ENCODE measurements around the gene ZFYVE27.

ZFYVE27 gene

GRCh38 chr10:97747573-97747972 lies 10.6 kb downstream of the ZFYVE27 start:
- TF ChIP-seq POLR2A (IDR thresholded peaks at IDR 0.05; ENCODE audit: low read depth, low read length), result no peak

GRCh38 chr10:97748116-97748515 lies 11.2 kb downstream of the ZFYVE27 start:
- no peak for DNase-seq (ENCODE audit: insufficient read length, low spot score)
- TF ChIP-seq POLR2A (IDR thresholded peaks at IDR 0.05; ENCODE audit: low read depth, low read length), result no peak
- no peak for FAIRE-seq

More at GRCh38 chr10:97747573-97747972, 10.6 kb downstream of the ZFYVE27 start:
- FAIRE-seq, result no peak
- DNase-seq (ENCODE audit: insufficient read length, low spot score), result no peak

- no peak for TF ChIP-seq POLR2A (IDR thresholded peaks at IDR 0.05; ENCODE audit: low read depth, low read length)
- DNase-seq (ENCODE audit: insufficient read length, low spot score) (no peak), FAIRE-seq (no peak)
Observed at GRCh38 chr10:97752956-97753355, 16.0 kb downstream of the ZFYVE27 start.

- no peak for FAIRE-seq
- no peak for TF ChIP-seq POLR2A (IDR thresholded peaks at IDR 0.05; ENCODE audit: low read depth, low read length)
- DNase-seq (ENCODE audit: insufficient read length, low spot score), result no peak
Observed at GRCh38 chr10:97754726-97755125, 17.8 kb downstream of the ZFYVE27 start.

- FAIRE-seq, result no peak
- no peak for DNase-seq (ENCODE audit: insufficient read length, low spot score)
- TF ChIP-seq POLR2A (IDR thresholded peaks at IDR 0.05; ENCODE audit: low read depth, low read length), result no peak
Observed at GRCh38 chr10:97755718-97756117, 18.8 kb downstream of the ZFYVE27 start.

- TF ChIP-seq POLR2A (IDR thresholded peaks at IDR 0.05; ENCODE audit: low read depth, low read length), result no peak
- FAIRE-seq (no peak), DNase-seq (ENCODE audit: insufficient read length, low spot score) (no peak)
Observed at GRCh38 chr10:97757471-97757870, 20.5 kb downstream of the ZFYVE27 start.

GRCh38 chr10:97759158-97759887 lies 22.4 kb downstream of the ZFYVE27 start:
- DNase-seq (ENCODE audit: insufficient read length, low spot score) (peak; percentile 95), FAIRE-seq (peak; percentile 36)
- TF ChIP-seq POLR2A (IDR thresholded peaks at IDR 0.05; ENCODE audit: low read depth, low read length), result no peak

GRCh38 chr10:97759946-97760345 lies 23.0 kb downstream of the ZFYVE27 start:
- TF ChIP-seq POLR2A (IDR thresholded peaks at IDR 0.05; ENCODE audit: low read depth, low read length), result no peak
- no peak for FAIRE-seq
- DNase-seq (ENCODE audit: insufficient read length, low spot score), result no peak

GRCh38 chr10:97760461-97761257 lies 23.7 kb downstream of the ZFYVE27 start:
- no peak for TF ChIP-seq POLR2A (IDR thresholded peaks at IDR 0.05; ENCODE audit: low read depth, low read length)
- FAIRE-seq (no peak), DNase-seq (ENCODE audit: insufficient read length, low spot score) (no peak)

GRCh38 chr10:97761331-97761865 lies 24.5 kb downstream of the ZFYVE27 start:
- DNase-seq (ENCODE audit: insufficient read length, low spot score) (no peak), FAIRE-seq (no peak)
- TF ChIP-seq POLR2A (IDR thresholded peaks at IDR 0.05; ENCODE audit: low read depth, low read length), result no peak

GRCh38 chr10:97762056-97762455 lies 25.1 kb downstream of the ZFYVE27 start:
- FAIRE-seq (no peak), DNase-seq (ENCODE audit: insufficient read length, low spot score) (no peak)
- no peak for TF ChIP-seq POLR2A (IDR thresholded peaks at IDR 0.05; ENCODE audit: low read depth, low read length)

GRCh38 chr10:97762816-97763215 lies 25.9 kb downstream of the ZFYVE27 start:
- TF ChIP-seq POLR2A (IDR thresholded peaks at IDR 0.05; ENCODE audit: low read depth, low read length), result no peak
- FAIRE-seq (no peak), DNase-seq (ENCODE audit: insufficient read length, low spot score) (no peak)

- TF ChIP-seq POLR2A (IDR thresholded peaks at IDR 0.05; ENCODE audit: low read depth, low read length), result no peak
- DNase-seq (ENCODE audit: insufficient read length, low spot score) (no peak), FAIRE-seq (no peak)
Observed at GRCh38 chr10:97763411-97763810, 26.5 kb downstream of the ZFYVE27 start.

GRCh38 chr10:97763947-97764346 lies 27.0 kb downstream of the ZFYVE27 start:
- FAIRE-seq (no peak), DNase-seq (ENCODE audit: insufficient read length, low spot score) (no peak)
- TF ChIP-seq POLR2A (IDR thresholded peaks at IDR 0.05; ENCODE audit: low read depth, low read length), result no peak

All from H54 (cell line).